Measurements from ENCODE around the gene RRP12.

GRCh38 chr10:97411406-97411805 is 10.3 kb upstream of the RRP12 start:
- no peak for TF ChIP-seq CTCF (IDR thresholded peaks at IDR 0.05)
- no peak for TF ChIP-seq EZH2 (IDR thresholded peaks at IDR 0.05)

Data from neural progenitor cell (in vitro differentiated cells).